Peyer's patch (tissue), 4 donors: ENCODE measurements around the gene CCDC187. TPM values are rescaled to one million over a fixed set of nuclear protein-coding genes. Genes with fewer than 3 reads are reported as not detected.

ENCODE experiments used
- DNase-seq, 3 donors: peaks; one replicate each; pipeline ENCODE4 v3.0.0-alpha.2; 2017 to 2019
- H3K27ac ChIP-seq, 4 donors: fragments of 200-600 bp; sonication (generic); one replicate each; pipeline ENCODE4 v1.5.1; 2016 to 2019
- H3K27me3 ChIP-seq, 2 donors: fragments of 200-600 bp; sonication (generic); one replicate each; pipeline ENCODE4 v1.5.1; 2019
- H3K36me3 ChIP-seq, 3 donors: fragments of 200-600 bp; sonication (generic); one replicate each; pipeline ENCODE4 v1.5.1; 2016 to 2019
- H3K4me1 ChIP-seq, 4 donors: fragments of 200-600 bp; sonication (generic); one replicate each; pipeline ENCODE4 v1.5.1; 2016 to 2019
- H3K4me3 ChIP-seq, 4 donors: fragments of 200-600 bp; sonication (generic); 1 replicate in 3 of 4; 2 replicates in 1 of 4; pipeline ENCODE4 v1.5.1; 2016 to 2019; ENCODE audit warnings: mild to moderate bottlenecking in 1 of 4
- H3K9me3 ChIP-seq, 4 donors: fragments of 200-600 bp; sonication (generic); one replicate each; pipeline ENCODE4 v1.5.1; 2016 to 2019; ENCODE audit warnings: mild to moderate bottlenecking in 1 of 4
- POLR2A ChIP-seq, 2 donors: fragments of 450-650 bp; IDR thresholded peaks; one replicate each; pipeline ENCODE4 v1.5.1; 2017; ENCODE audit warnings: antibody characterized with exemption in 2 of 2, mild to moderate bottlenecking in 2 of 2, moderate library complexity in 2 of 2
- total RNA-seq, 4 donors: library from RNA; depleted of rRNA; stranded (reverse); fragments of >200 nt; gene quantifications; one replicate each; pipeline ENCODE4 v1.1.0, GENCODE V29; 2016
- TF ChIP-seq, protein P1 (sequence below), 6 experiments: fragments of 450-650 bp in 4 of 6; fragments of 200-600 bp in 2 of 6; sonication (generic) in 1 of 6; IDR thresholded peaks; one replicate each; pipeline ENCODE4 v1.5.1; 2017 to 2019; ENCODE audit warnings: antibody characterized with exemption in 6 of 6, mild to moderate bottlenecking in 3 of 6, moderate library complexity in 1 of 6

Gene CCDC187
- total RNA-seq, 4 donors from 2014 or later = 0.35 to 1.0 (median 0.67) TPM; not detected in 1

DNA sequence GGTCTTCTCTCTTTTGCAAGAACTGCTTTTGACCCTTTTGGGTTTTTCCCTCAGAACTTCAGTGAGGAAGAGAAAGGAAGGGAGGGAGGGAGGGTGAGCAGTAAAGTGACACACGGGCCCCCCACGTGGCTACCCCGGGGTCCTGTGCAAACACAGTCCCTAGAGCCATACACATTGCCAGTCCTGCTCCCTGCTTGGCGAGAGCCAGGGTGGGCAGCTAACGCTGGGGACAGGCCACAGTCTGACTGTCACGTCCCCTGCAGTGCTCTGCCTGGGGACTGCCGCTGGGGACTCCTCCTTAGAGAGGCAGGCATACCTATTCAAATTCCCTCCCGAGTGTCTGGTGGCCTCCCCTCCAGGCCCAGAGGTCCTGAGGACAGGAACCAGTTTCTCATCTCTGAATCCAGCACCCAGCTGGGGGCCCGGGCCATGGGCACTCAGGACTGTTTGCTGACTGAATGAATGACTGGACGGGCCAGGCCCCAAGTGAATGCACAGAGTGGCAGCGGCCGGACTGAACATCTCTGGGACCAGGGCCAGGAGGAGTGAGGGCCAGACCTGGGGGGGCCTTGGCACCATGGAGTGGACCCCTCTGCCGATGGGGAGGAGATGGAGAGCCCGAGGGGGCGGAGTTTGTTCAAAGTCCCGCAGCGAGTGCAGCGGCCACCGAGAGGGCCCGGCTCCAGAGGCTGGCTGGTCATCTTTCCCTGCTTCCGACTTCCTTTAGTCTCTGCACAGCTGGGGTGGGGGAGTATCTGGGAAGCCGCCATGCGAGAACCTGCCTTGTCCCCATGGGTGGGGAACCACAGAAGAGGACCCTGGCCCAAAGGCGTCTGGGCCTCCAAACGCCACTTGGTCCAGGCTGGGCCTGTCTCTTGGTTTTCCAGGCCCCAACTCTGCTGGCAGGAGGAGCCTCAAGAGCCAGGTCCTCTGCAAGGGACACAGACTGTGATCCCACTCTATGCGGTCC is 5.8 kb downstream of the CCDC187 start:
- H3K36me3 ChIP-seq = no peaks in the 10 kb centered on the region
- no peak for TF ChIP-seq POLR2A (IDR thresholded peaks at IDR 0.05)
- TF ChIP-seq, protein P1, sequence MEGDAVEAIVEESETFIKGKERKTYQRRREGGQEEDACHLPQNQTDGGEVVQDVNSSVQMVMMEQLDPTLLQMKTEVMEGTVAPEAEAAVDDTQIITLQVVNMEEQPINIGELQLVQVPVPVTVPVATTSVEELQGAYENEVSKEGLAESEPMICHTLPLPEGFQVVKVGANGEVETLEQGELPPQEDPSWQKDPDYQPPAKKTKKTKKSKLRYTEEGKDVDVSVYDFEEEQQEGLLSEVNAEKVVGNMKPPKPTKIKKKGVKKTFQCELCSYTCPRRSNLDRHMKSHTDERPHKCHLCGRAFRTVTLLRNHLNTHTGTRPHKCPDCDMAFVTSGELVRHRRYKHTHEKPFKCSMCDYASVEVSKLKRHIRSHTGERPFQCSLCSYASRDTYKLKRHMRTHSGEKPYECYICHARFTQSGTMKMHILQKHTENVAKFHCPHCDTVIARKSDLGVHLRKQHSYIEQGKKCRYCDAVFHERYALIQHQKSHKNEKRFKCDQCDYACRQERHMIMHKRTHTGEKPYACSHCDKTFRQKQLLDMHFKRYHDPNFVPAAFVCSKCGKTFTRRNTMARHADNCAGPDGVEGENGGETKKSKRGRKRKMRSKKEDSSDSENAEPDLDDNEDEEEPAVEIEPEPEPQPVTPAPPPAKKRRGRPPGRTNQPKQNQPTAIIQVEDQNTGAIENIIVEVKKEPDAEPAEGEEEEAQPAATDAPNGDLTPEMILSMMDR (IDR thresholded peaks at IDR 0.05) = no peak
- no peak overlapping the region for H3K4me3 ChIP-seq
- no peaks in the 10 kb centered on the region for H3K9me3 ChIP-seq
- H3K4me1 ChIP-seq = peaks cover 0 to 13% (median 0%) of the 10 kb centered on the region in 4 donors
- H3K27me3 ChIP-seq = no peaks in the 10 kb centered on the region
- H3K27ac ChIP-seq = no peak overlapping the region
- DNase-seq = no peak

DNA sequence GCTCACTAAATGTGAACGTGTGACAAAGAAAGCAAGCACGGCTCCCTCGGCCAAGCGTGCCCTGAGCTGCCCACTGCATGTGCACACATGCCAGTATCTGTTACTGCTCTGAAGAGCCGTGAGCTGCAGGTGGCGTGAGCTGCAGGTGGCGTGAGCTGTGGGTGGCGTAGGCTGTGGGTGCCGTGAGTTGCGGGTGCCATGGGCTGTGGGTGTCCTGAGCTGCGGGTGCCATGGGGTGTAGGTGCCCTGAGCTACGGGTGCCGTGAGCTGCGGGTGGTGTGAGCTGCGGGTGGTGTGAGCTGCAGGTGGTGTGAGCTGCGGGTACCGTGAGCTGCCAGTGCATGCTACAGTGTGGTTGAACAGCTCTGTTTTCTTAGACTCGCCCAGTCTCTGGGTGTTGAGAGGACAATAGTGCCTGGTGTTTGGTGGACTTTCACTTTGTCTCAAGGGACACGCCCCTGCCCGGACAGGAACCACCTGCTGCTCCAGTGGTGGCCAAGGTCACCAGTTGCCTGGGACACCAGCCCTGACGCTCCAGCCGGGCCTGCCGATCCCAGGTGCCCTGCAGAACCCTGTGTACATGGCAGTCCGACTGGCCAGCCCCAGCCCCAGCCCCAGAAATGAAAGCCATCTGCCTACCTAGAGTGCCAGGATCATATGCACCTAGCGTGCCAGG is 6.7 kb downstream of the CCDC187 start:
- no peak for TF ChIP-seq POLR2A (IDR thresholded peaks at IDR 0.05)
- TF ChIP-seq, protein P1 (IDR thresholded peaks at IDR 0.05) = no peak
- Histone ChIP-seq H3K27ac (peak overlapping the region in 1 of 4 donors; percentile 30), H3K4me3 (peak overlapping the region in 2 of 4 donors; percentile 28 to 38), H3K27me3 (no peaks in the 10 kb centered on the region), H3K4me1 (peaks cover 0 to 13% (median 0%) of the 10 kb centered on the region in 4 donors), H3K36me3 (no peaks in the 10 kb centered on the region), H3K9me3 (no peaks in the 10 kb centered on the region)
- peak in 2 of 3 donors; percentile 70 to 76 for DNase-seq

DNA sequence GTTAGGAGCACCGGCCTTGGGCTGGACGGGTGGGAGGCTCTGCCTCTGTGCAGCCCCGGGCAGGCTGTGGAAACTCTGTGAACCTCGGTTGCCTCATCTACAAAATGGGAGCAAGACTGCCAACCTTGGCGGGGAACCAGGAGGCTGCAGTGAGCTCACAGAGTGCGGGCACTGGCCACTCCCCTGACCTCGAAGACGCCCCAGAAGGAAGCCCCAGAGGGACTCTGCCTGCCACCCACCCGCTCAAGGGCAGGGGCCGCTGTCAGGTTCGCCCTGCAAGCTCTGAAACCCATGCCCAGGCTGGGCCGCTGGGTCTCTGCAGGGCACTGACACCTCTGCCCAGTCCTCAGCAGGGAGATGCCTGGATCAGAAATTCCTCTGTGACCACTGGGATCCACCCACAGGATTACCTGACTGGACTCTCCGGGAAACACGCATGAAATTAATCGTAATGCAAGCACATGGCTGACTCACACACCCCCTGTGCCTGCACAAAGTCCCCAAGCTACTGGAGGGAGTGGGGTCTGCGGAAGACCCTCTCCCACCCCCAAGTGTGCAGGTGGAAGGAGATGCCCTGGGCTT is 7.4 kb downstream of the CCDC187 start:
- H3K4me3 ChIP-seq = peak overlapping the region in 2 of 4 donors; percentile 28 to 38
- H3K27ac ChIP-seq = peak overlapping the region in 1 of 4 donors; percentile 30
- TF ChIP-seq POLR2A (IDR thresholded peaks at IDR 0.05) = no peak
- TF ChIP-seq, protein P1 (IDR thresholded peaks at IDR 0.05) = no peak
- no peaks in the 10 kb centered on the region for H3K27me3 ChIP-seq
- H3K4me1 ChIP-seq = peaks cover 0 to 13% (median 0%) of the 10 kb centered on the region in 4 donors
- no peaks in the 10 kb centered on the region for H3K9me3 ChIP-seq
- no peak for DNase-seq
- no peaks in the 10 kb centered on the region for H3K36me3 ChIP-seq

DNA sequence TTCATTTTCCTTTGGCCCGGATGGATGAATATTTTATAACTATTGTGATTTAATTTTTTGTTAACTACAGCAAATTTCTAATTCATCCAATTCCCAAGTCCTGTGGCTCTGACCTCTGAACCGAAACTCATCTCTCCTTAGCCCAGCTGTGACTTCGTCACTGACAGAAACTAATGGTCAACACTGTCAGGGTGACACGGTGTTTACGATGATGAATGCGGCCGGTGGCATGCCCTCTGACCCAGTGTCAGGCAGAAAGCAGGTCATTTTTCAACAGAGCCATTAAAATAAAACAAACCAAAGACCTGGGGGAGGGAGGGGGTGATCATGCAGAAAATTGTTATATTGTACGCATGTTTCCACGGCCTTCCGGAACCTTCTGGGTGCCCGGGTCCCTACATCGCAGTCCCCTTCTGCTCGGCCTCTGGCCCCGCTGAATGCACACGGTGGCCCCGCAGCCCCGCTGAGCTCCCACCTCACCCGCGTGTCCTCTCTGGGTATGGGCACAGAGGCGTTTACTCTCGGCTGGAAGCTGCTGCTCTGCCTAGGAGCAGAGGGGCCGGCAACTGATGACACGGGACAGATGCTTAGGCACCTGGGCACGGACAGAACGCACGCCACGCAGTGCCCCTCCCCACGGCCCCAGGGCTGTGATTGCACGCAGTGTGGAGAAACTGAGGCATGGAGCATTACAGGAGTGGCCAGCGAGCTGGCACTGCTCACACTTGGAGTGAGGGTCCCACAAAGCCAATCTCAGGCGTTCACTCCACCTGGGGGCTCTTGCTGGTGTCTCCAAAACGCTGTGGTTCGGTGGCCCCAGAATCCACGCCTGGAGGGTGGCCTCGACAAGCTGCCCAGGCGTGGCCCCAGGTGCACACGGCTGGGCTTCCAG is 8.1 kb downstream of the CCDC187 start:
- Histone ChIP-seq H3K36me3 (no peaks in the 10 kb centered on the region), H3K4me1 (peaks cover 0 to 13% (median 0%) of the 10 kb centered on the region in 4 donors), H3K27ac (no peak overlapping the region), H3K9me3 (no peaks in the 10 kb centered on the region), H3K27me3 (no peaks in the 10 kb centered on the region), H3K4me3 (no peak overlapping the region)
- TF ChIP-seq, protein P1 (IDR thresholded peaks at IDR 0.05) = no peak
- no peak for DNase-seq

DNA sequence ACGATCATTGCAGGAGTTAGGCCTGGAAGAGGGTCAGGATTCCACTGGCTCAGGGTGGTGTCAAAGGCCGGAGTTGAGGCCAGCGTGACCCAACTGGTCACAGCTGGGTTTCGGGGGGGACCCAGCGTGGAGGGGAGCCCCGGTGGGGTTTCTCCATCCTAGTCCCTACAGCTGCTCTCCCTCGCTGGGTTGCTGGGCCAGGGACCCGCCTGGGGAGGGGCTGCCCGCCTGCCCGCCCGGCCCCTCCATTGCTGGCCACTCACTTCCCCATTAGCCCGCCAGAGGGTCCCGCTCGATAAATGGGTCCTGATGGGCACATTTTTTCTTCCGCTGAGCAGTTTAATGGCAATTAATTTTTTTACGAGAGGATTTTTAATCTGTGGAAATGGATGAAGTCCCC is 8.8 kb downstream of the CCDC187 start:
- H3K27me3 ChIP-seq = no peaks in the 10 kb centered on the region
- H3K4me1 ChIP-seq = peaks cover 0 to 13% (median 0%) of the 10 kb centered on the region in 4 donors

More for the DNA sequence above, 8.8 kb downstream of the CCDC187 start:
- Histone ChIP-seq H3K4me3 (no peak overlapping the region), H3K27ac (no peak overlapping the region), H3K9me3 (no peaks in the 10 kb centered on the region), H3K36me3 (no peaks in the 10 kb centered on the region)
- TF ChIP-seq, protein P1 (IDR thresholded peaks at IDR 0.05) = no peak
- no peak for TF ChIP-seq POLR2A (IDR thresholded peaks at IDR 0.05)
- no peak for DNase-seq
